HG03457 (cell line): Measurements from ENCODE around the gene ZSCAN25.
"Not testable (repeated sequence)": the region's sequence is repeated elsewhere in the genome, so short reads cannot be mapped to it uniquely, and the experiment has no call there.

Experiments
- ATAC-seq: cut with Tn5 transposase; IDR thresholded peaks from one replicate; pipeline ENCODE4 v1.9.1; 2021; ENCODE audit warnings: moderate number of reproducible peaks; ENCODE audit not compliant: unreplicated experiment

The ZSCAN25 gene

GRCh38 chr7:99617192-99617781 is 541 bp downstream of the ZSCAN25 start:
- ATAC-seq: peak; percentile 18

GRCh38 chr7:99618726-99619125 is 2.0 kb downstream of the ZSCAN25 start:
- no peak for ATAC-seq

- ATAC-seq: no peak
Measured at GRCh38 chr7:99619571-99620130, 2.9 kb downstream of the ZSCAN25 start.

- no peak for ATAC-seq
Measured at GRCh38 chr7:99621271-99621670, 4.5 kb downstream of the ZSCAN25 start.

DNA sequence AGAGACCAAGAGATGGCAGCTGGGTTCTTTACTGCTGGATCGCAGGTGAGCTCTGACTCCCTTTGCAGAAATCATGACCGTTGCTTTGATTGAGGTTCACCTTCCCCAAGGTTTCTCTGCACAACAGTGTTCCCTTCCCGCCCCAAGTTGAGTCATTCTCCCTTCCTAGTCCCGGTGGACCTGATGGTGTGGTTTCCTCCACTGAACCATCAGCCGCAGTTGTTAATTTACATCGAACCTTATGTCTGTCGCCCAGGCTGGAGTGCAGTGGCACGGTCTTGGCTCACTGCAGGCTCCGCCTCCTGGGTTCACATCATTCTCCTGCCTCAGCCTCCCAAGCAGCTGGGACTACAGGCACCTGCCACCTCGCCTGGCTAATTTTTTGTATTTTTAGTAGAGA is 5.8 kb downstream of the ZSCAN25 start:
- no peak for ATAC-seq

DNA sequence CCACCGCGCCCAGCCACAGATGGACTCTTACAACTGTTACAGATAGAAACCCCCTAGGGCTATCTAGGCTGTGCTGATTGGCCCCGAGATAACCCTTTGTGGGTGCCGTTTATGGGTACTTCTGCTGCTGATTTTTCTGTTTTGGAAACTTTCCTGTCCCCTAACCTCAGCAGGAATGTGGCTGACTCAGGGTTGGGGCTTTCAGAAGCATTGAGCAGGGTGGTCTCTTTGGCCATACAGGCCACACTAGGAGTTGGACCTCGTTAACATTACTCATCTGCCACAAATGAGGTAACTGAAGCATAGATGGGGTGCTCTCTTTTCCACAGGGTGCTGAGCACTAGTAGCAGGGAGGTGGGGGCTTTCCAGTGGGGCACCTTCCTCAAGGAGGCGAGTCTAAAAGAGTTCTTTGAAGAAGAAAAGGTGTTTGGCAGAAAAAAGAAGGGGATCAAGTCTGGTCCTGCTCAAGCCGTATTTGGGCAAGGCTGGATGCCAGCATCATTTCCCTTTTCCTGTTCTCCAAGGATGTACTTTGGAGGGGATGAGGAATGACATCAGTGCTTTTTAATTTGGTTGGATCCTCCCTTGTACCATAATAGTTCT is 6.4 kb downstream of the ZSCAN25 start:
- ATAC-seq: no peak

DNA sequence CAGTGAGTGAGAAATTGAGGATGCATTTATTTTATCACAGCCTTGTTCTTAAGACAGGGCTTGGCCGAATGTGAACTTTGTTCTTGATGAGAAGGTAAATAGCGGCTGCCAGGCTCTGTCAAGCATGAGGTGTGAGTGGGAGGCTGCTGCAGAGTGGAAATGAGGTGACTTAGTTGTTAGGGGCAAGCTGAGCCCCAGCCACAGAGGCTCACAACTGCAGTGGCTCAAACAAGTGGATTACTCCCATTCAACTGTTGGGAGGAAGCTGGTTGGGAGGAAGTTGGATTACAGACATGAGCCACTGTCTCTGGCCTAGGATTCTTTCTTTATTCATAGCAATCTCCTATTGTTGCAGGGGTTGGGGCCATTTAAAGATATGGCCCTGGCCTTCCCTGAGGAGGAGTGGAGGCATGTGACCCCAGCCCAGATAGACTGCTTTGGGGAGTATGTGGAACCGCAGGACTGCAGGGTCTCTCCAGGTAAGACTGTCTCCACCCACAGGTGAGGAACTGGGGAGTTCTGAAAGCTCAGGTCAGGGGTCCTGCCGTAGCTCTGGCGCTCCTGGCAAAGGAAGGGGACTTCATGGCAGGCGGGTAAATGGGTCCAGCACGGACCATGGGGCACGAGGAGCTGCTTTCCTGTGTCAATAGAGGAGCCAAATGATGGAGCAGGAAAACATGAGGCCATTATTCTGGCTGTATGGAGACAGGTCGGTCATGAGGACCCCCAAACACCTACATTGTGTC is 7.1 kb downstream of the ZSCAN25 start:
- ATAC-seq: no peak

DNA sequence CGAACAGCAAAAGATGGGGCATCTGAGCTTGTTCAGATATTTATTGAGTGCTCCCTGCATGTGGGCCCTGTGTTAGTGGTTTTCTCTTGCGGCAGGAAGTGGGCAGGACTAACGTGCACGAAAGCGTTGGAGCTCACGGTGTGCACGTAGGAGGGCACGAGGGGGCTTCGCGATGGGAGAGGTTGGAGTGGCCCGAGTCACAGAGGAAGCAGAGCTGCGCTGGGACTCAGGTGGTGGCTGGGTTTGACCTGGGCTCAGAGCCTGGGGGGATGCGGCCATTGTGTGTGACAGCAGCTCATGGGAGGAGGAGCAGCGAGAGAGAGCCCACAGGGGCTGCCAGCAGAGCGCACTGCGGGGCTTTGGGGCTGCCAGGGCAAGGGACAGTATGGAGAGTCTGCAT is 7.7 kb downstream of the ZSCAN25 start:
- ATAC-seq: no peak

DNA sequence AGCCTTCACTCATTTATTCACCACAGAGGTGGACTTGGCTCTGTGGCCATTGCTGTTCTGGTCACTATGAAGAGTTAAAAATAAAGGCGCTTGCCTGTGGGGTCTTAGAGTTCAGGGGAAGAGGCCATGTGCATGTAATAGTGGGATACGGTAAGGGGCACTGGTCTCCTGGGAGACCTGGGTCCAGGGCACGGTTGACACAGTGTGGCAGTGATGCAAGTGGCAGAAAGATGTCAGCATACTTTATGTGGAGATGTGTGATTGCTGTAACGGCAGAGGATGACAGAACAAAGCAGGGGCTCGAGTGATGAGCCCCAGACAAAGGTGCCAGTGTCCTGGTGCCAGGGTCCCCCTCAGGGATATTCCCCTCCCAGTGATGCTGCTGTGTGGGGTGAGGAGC is 8.6 kb downstream of the ZSCAN25 start:
- ATAC-seq: no peak

DNA sequence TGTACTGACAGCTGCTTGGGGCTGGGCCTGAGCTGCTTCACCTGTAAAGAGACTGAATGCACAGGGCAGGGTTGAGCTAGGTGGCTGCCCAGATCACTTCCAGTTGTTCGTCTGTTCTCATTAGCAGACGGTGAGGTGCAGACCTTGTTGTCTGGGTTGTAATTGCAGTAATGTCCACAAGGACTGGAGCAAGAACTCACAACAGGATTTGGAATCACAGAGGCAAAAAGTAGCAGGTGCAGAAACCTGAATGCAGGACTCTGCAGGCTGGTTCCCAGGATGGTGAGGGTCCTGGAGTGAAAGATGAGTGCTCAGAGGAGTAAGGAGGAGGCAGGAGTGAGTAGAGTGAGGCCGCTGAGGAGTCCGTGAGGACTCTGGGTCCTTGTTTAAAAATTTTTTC is 9.2 kb downstream of the ZSCAN25 start:
- no peak for ATAC-seq

DNA sequence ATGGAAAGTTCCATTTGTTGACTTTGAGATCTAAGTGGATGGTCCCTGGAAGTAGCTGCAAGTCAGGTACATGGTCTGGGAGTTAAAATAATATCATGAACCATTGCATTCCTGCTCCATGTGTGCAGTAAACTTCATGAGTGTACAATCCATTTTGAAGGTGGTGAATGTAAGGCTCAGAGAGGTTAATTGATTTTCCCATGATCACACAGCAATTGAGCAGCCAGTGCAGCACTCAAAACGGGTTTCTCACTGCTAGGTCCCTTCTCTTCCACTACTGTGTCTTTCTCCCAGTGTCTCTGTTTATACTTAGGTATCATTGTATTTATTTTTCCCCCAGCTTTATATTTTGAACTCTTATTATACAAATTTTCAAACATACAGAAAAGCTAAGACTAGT is 9.9 kb downstream of the ZSCAN25 start:
- no peak for ATAC-seq

- no peak for ATAC-seq
Measured at GRCh38 chr7:99627513-99627912, 10.8 kb downstream of the ZSCAN25 start.

- no peak for ATAC-seq
Measured at GRCh38 chr7:99628471-99629465, 12.0 kb downstream of the ZSCAN25 start.

DNA sequence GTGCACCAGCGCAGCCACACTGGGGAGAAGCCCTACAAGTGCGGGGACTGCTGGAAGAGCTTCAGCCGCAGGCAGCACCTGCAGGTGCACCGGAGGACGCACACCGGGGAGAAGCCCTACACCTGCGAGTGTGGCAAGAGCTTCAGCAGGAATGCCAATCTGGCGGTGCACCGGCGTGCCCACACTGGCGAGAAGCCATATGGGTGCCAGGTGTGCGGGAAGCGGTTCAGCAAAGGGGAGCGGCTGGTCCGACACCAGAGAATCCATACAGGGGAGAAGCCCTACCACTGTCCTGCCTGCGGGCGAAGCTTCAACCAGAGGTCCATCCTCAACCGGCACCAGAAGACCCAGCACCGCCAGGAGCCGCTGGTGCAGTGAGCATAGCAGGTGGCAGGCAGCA is 12.9 kb downstream of the ZSCAN25 start:
- no peak for ATAC-seq

DNA sequence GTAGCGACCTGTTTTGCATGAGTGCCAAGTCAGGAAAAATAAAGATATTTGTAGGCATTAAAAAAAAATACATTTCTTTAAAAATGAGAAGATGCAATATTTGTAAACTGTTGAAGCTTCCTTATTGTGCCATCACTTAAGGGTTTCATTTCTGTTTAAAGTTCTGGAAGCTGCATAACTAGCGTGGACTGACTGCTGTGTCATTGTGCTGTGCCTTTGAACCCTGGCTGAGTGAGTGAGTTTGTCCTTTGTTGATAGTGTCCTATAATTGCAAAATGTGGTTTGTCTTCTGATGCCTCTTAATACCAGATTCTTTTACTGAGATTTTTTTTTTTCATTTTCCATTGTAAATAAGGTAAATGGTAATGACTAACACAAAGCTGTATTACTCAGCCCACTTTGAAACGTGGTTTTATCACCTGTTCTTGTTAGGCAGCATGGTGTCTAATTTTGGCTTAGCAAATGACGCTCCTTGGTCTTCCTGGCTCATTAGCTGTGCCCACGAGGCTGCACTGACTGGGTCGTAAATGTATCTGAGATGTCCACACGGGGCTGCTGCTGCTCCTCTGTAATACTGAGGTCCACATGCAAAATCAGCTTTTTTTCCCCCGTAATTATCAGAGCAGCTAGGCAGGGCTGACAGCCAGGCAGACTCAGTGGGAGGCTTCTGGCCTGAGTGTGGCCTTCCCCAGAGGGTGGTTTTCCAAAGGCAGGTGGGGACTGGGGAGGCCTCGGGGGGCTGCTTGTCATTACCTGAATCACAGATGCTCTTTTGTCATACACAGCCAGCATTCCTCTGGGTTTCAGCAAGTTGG is 14.8 kb downstream of the ZSCAN25 start:
- no peak for ATAC-seq

DNA sequence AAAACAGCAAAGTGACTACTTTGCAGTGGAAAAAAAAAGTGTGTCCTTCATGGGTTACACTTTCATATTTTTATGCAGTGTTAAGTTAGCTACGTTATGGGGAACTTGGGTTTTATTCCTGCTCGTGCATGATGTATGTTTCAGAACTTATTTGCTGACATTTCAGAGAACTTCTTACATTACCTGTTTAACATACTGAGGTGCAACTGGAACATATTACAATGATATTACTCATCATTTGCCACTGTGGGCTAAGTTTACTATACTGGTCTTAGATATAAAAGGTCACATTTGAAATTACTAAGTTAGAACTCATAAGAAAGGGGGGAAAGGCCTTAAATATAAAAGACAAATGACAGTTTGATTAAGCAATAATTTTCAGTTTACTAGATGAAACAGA is 20.7 kb downstream of the ZSCAN25 start:
- ATAC-seq: not testable (repeated sequence)

GRCh38 chr7:99638731-99639130 is 22.0 kb downstream of the ZSCAN25 start:
- ATAC-seq: no peak

- ATAC-seq: no peak
Measured at GRCh38 chr7:99639267-99639666, 22.5 kb downstream of the ZSCAN25 start.

- no peak for ATAC-seq
Measured at GRCh38 chr7:99642027-99642426, 25.3 kb downstream of the ZSCAN25 start.

DNA sequence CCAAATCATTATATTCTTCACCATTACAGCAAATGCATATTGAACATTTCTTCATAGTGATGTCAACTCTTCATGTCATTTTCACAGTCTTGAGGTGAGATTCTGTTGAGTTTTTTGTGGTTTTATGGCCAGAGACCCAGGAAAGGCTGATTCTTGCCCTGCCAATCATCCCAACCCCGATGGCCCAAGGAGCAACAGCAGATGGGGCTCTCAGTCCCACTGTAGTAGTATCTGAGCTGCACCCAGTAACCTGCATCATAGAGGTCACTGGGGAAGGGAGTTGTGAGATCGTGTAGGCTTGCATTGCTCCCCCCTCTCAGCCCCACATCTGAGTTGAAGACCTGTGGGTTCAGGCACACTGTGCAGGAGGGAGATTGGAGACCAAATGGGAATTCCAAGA is 26.7 kb downstream of the ZSCAN25 start:
- no peak for ATAC-seq
